ENCODE results near the gene KCNQ5.
"Not testable (repeated sequence)": the region's sequence is repeated elsewhere in the genome, so short reads cannot be mapped to it uniquely, and the experiment has no call there.

The KCNQ5 gene

GRCh38 chr6:73180763-73181619 lies 559.1 kb downstream of the KCNQ5 start:
- Histone ChIP-seq H2BK15ac (ENCODE audit: low read length) (no peak overlapping the region), H4K8ac (ENCODE audit: low read depth, low read length) (no peak overlapping the region), H2BK5ac (ENCODE audit: low read length) (no peak overlapping the region), H3K4me1 (ENCODE audit: control insufficient read depth in 2 of 2, insufficient read depth in 1 of 2, low read depth in 1 of 2, low read length in 2 of 2) (no peaks in the 10 kb centered on the region), H3K36me3 (replicated peaks in 1 of 2; ENCODE audit: control insufficient read depth in 2 of 2, insufficient read depth in 2 of 2, low read length in 2 of 2) (no peaks in the 10 kb centered on the region), H2BK120ac (ENCODE audit: low read depth, low read length) (no peak overlapping the region), H4K91ac (ENCODE audit: low read depth, low read length, poor library complexity) (no peak overlapping the region), H2AK5ac (ENCODE audit: low read depth, low read length) (no peak overlapping the region), H2AFZ (ENCODE audit: low read length) (no peak overlapping the region), H3K27ac (replicated peaks; ENCODE audit: low read length) (no peak overlapping the region), H3K9ac (ENCODE audit: low read depth, low read length, poor library complexity) (no peak overlapping the region), H3K9me3 (replicated peaks in 1 of 2; ENCODE audit: control insufficient read depth in 2 of 2, insufficient read depth in 1 of 2, low read depth in 1 of 2, low read length in 2 of 2) (no peaks in the 10 kb centered on the region), H3K79me1 (ENCODE audit: low read depth, low read length) (no peaks in the 10 kb centered on the region), H2BK12ac (ENCODE audit: low read length) (no peak overlapping the region), H3K27me3 (ENCODE audit: control insufficient read depth in 3 of 3, insufficient read depth in 3 of 3, low read depth in 1 of 3, low read length in 3 of 3) (no peaks in the 10 kb centered on the region), H3K4me2 (ENCODE audit: insufficient read depth, low read length, poor library complexity, severe bottlenecking) (no peak overlapping the region), H3K14ac (ENCODE audit: low read length) (no peak overlapping the region), H3K23ac (ENCODE audit: low read depth, low read length, poor library complexity) (no peak overlapping the region), H3K18ac (ENCODE audit: low read length) (no peak overlapping the region), H3K4ac (ENCODE audit: low read length) (no peak overlapping the region), H3K4me3 (ENCODE audit: low read length in 2 of 2) (no peak overlapping the region)
- no CpG with 5 or more reads among the region's 7 CpGs for WGBS, 2 donors (ENCODE audit: extremely low coverage in 2 of 2, insufficient read length in 2 of 2, insufficient replicate concordance in 1 of 2)
- peak; percentile 24 for DNase-seq (ENCODE audit: low spot score)

- Histone ChIP-seq H3K79me1 (ENCODE audit: low read depth, low read length) (no peaks in the 10 kb centered on the region), H3K9me3 (replicated peaks in 1 of 2; ENCODE audit: control insufficient read depth in 2 of 2, insufficient read depth in 1 of 2, low read depth in 1 of 2, low read length in 2 of 2) (no peaks in the 10 kb centered on the region), H3K4me2 (ENCODE audit: insufficient read depth, low read length, poor library complexity, severe bottlenecking) (no peak overlapping the region), H2BK12ac (ENCODE audit: low read length) (no peak overlapping the region), H3K9ac (ENCODE audit: low read depth, low read length, poor library complexity) (no peak overlapping the region), H3K36me3 (replicated peaks in 1 of 2; ENCODE audit: control insufficient read depth in 2 of 2, insufficient read depth in 2 of 2, low read length in 2 of 2) (no peaks in the 10 kb centered on the region), H3K4me3 (ENCODE audit: low read length in 2 of 2) (no peak overlapping the region), H3K4me1 (ENCODE audit: control insufficient read depth in 2 of 2, insufficient read depth in 1 of 2, low read depth in 1 of 2, low read length in 2 of 2) (no peaks in the 10 kb centered on the region), H3K18ac (ENCODE audit: low read length) (no peak overlapping the region), H4K8ac (ENCODE audit: low read depth, low read length) (no peak overlapping the region), H2BK15ac (ENCODE audit: low read length) (no peak overlapping the region), H3K14ac (ENCODE audit: low read length) (no peak overlapping the region), H3K4ac (ENCODE audit: low read length) (no peak overlapping the region), H3K27ac (replicated peaks; ENCODE audit: low read length) (no peak overlapping the region), H3K27me3 (ENCODE audit: control insufficient read depth in 3 of 3, insufficient read depth in 3 of 3, low read depth in 1 of 3, low read length in 3 of 3) (no peaks in the 10 kb centered on the region), H2BK120ac (ENCODE audit: low read depth, low read length) (no peak overlapping the region), H2AFZ (ENCODE audit: low read length) (no peak overlapping the region), H2AK5ac (ENCODE audit: low read depth, low read length) (no peak overlapping the region), H2BK5ac (ENCODE audit: low read length) (no peak overlapping the region), H3K23ac (ENCODE audit: low read depth, low read length, poor library complexity) (no peak overlapping the region), H4K91ac (ENCODE audit: low read depth, low read length, poor library complexity) (no peak overlapping the region)
- DNase-seq (ENCODE audit: low spot score), result no peak
- WGBS, 2 donors (ENCODE audit: extremely low coverage in 2 of 2, insufficient read length in 2 of 2, insufficient replicate concordance in 1 of 2), result no CpG with 5 or more reads among the region's 2 CpGs
Observed at GRCh38 chr6:73182021-73182607, 560.2 kb downstream of the KCNQ5 start.

DNA sequence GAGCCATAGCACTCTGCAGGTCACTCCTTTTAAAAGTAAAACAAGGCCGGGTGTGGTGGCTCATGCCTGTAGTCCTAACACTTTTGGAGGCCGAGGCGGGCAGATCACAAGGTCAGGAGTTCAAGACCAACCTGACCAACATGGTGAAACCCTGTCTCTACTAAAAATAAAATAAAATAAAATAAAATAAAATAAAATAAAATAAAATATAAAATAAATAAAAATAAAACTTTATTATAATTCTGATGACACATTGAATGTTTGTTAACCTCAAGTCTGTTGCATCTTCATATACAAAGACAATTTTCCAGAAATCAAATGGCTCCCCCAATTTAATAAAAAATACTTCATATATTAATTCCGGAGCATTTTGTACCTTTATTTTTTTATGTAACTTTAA lies 571.4 kb downstream of the KCNQ5 start:
- H3K14ac ChIP-seq (ENCODE audit: low read length); H3K79me1 ChIP-seq (ENCODE audit: low read depth, low read length); H3K27ac ChIP-seq (replicated peaks; ENCODE audit: low read length); H3K4me2 ChIP-seq (ENCODE audit: insufficient read depth, low read length, poor library complexity, severe bottlenecking); H4K91ac ChIP-seq (ENCODE audit: low read depth, low read length, poor library complexity); H3K18ac ChIP-seq (ENCODE audit: low read length); H3K9ac ChIP-seq (ENCODE audit: low read depth, low read length, poor library complexity); H4K8ac ChIP-seq (ENCODE audit: low read depth, low read length); H3K9me3 ChIP-seq (replicated peaks in 1 of 2; ENCODE audit: control insufficient read depth in 2 of 2, insufficient read depth in 1 of 2, low read depth in 1 of 2, low read length in 2 of 2); H2BK15ac ChIP-seq (ENCODE audit: low read length); H3K4me3 ChIP-seq (ENCODE audit: low read length in 2 of 2); H2AK5ac ChIP-seq (ENCODE audit: low read depth, low read length); H2BK12ac ChIP-seq (ENCODE audit: low read length); DNase-seq (ENCODE audit: low spot score); H2BK5ac ChIP-seq (ENCODE audit: low read length); H3K4me1 ChIP-seq (ENCODE audit: control insufficient read depth in 2 of 2, insufficient read depth in 1 of 2, low read depth in 1 of 2, low read length in 2 of 2); H3K4ac ChIP-seq (ENCODE audit: low read length); H3K36me3 ChIP-seq (replicated peaks in 1 of 2; ENCODE audit: control insufficient read depth in 2 of 2, insufficient read depth in 2 of 2, low read length in 2 of 2); H2AFZ ChIP-seq (ENCODE audit: low read length); H2BK120ac ChIP-seq (ENCODE audit: low read depth, low read length); H3K27me3 ChIP-seq (ENCODE audit: control insufficient read depth in 3 of 3, insufficient read depth in 3 of 3, low read depth in 1 of 3, low read length in 3 of 3); H3K23ac ChIP-seq (ENCODE audit: low read depth, low read length, poor library complexity): not testable (repeated sequence)
- WGBS, 2 donors (ENCODE audit: extremely low coverage in 2 of 2, insufficient read length in 2 of 2, insufficient replicate concordance in 1 of 2), result no CpG with 5 or more reads among the region's 4 CpGs

DNA sequence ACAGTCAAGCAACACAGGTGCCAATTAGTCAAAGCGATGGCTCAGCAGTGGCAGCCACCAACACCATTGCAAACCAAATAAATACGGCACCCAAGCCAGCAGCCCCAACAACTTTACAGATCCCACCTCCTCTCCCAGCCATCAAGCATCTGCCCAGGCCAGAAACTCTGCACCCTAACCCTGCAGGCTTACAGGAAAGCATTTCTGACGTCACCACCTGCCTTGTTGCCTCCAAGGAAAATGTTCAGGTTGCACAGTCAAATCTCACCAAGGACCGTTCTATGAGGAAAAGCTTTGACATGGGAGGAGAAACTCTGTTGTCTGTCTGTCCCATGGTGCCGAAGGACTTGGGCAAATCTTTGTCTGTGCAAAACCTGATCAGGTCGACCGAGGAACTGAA lies 572.9 kb downstream of the KCNQ5 start:
- Histone ChIP-seq H3K4me3 (ENCODE audit: low read length in 2 of 2) (no peak overlapping the region), H3K27me3 (ENCODE audit: control insufficient read depth in 3 of 3, insufficient read depth in 3 of 3, low read depth in 1 of 3, low read length in 3 of 3) (no peaks in the 10 kb centered on the region), H3K18ac (ENCODE audit: low read length) (no peak overlapping the region), H3K4me1 (ENCODE audit: control insufficient read depth in 2 of 2, insufficient read depth in 1 of 2, low read depth in 1 of 2, low read length in 2 of 2) (no peaks in the 10 kb centered on the region), H3K9ac (ENCODE audit: low read depth, low read length, poor library complexity) (no peak overlapping the region), H3K23ac (ENCODE audit: low read depth, low read length, poor library complexity) (no peak overlapping the region), H3K4me2 (ENCODE audit: insufficient read depth, low read length, poor library complexity, severe bottlenecking) (no peak overlapping the region), H2AK5ac (ENCODE audit: low read depth, low read length) (no peak overlapping the region), H2BK120ac (ENCODE audit: low read depth, low read length) (no peak overlapping the region), H3K36me3 (replicated peaks in 1 of 2; ENCODE audit: control insufficient read depth in 2 of 2, insufficient read depth in 2 of 2, low read length in 2 of 2) (no peaks in the 10 kb centered on the region), H3K79me1 (ENCODE audit: low read depth, low read length) (no peaks in the 10 kb centered on the region), H3K14ac (ENCODE audit: low read length) (no peak overlapping the region), H3K4ac (ENCODE audit: low read length) (no peak overlapping the region), H2BK15ac (ENCODE audit: low read length) (no peak overlapping the region), H2BK12ac (ENCODE audit: low read length) (no peak overlapping the region), H3K9me3 (replicated peaks in 1 of 2; ENCODE audit: control insufficient read depth in 2 of 2, insufficient read depth in 1 of 2, low read depth in 1 of 2, low read length in 2 of 2) (no peaks in the 10 kb centered on the region), H4K91ac (ENCODE audit: low read depth, low read length, poor library complexity) (no peak overlapping the region), H3K27ac (replicated peaks; ENCODE audit: low read length) (no peak overlapping the region), H2AFZ (ENCODE audit: low read length) (no peak overlapping the region), H2BK5ac (ENCODE audit: low read length) (no peak overlapping the region), H4K8ac (ENCODE audit: low read depth, low read length) (no peak overlapping the region)
- no peak for DNase-seq (ENCODE audit: low spot score)
- no CpG with 5 or more reads among the region's 7 CpGs for WGBS, 2 donors (ENCODE audit: extremely low coverage in 2 of 2, insufficient read length in 2 of 2, insufficient replicate concordance in 1 of 2)
